KBM-7 (cell line): ENCODE results near the gene APLP2.
"Not testable (repeated sequence)": the region's sequence is repeated elsewhere in the genome, so short reads cannot be mapped to it uniquely, and the experiment has no call there.

Experiments
- DNase-seq: peaks from one replicate; pipeline ENCODE4 v3.0.0-alpha.2; 2015
- in situ Hi-C: fragments of 300-500 bp; cut with MboI; formaldehyde crosslinking; loops from 2 replicates; pipeline ENCODE4 v1.14.3; 2020; ENCODE audit warnings: low sequenced_read_pairs, low pct_unique_long_range_greater_than_20kb, mixed read lengths

APLP2 gene

DNA sequence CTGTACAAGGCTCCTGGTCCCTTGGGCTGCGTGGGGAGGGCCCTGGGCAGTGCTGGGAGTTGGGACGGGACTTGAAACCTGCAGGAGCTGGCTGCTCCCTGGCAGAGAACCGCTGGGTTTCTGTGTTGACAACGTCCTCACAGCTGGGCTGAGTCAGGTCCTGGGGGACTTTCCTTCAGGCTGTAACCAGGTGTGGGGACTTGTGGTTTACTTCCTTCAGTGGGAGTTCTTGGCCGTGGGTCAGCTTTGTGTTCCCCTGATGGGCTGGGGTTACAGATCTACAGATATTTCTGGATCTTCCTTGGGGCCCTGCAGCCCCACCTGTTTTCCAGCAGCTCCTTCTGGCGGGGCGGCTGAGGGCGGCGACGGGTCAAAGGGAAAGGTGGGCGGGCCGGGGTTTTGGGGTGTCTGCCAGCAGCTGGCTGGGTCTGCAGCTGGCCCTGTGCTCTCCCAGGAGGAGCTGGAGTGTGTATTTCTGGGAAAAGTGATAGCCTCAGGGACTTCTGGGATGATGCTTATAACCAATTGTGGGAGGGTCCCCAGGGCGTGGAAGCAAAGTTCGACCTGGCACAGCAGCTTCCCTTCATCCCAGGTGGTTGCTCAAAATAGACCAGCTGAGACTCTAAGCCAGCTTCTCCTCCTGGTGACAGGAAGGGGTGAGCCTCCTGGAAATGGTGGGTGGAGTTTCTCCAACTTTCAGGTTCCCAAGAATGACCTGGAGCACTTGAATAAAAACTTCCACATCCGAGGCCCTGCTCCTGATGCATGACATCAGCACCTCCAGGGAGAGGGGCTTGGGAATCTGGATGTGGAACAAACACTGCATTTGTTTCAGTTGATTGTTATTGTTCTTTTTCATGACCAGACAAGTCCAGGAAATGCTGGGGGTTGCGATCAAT is 109.0 kb downstream of the APLP2 start:
- DNase-seq: no peak
- in situ Hi-C loops: no loop called here

DNA sequence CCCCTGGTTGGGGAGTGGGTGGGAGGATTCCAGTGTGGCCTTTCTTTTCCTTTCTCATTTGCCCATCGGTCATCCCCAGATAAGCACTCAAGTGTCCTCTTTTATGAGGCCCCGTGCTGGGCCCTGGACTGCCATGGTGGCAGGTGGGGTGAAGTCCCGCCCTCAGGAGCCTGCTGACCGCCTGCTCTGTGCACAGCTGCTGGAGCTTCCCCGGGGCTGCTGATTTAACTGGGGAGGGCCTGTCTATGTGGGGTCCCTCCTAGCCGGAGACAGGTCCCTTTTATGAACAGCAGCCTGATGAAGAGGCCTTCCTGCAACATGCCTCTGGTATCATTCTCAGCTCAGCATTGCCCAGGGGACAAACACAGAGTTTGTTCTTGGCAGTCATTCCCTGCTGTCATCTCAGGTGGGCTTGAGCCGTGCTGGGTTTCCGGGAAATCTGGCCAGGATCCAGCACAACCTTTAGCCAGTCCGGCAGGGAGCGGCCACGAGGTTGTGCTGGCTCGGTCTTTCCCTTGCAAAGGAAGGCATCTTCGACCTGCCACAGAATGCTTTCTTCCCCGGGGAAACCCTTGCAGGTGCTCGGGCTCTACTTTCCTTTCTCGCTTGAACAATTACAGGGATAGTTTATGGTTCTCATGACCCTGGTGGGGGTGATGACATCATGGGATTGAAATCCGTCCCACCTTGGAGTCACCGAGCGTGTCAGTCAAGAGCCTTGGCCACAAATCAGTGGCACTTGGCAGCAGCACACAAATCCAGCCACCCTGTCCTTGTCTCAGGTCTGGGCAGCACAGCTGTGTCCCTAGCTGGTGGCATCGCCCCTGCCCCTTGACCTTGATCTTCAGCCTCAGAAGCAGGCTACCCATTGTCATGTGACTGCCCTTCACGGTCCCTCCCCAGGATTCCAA is 110.0 kb downstream of the APLP2 start:
- in situ Hi-C loops: no loop called here

DNA sequence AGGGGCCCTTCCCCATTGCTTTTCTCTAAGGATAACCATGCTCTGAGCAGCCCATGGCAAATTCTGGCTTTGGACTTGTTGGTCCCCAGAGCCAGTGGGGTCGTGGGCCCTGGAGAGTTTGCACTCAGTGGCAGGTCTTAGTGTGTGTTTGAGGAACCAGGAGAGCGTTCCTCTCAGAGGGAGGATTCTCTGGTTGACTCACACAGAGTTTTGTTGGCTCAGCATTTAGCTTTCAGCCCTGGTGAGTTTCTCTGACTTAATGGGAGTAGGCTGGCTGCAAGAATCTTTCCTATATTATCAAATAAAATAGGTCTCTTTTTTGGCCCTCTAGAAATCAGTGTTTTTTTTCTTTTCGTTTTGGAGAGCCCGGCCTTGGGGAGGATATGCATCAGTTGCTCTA is 110.8 kb downstream of the APLP2 start:
- DNase-seq: no peak
- in situ Hi-C loops: no loop called here

More for the DNA sequence above, 110.0 kb downstream of the APLP2 start:
- no peak for DNase-seq

DNA sequence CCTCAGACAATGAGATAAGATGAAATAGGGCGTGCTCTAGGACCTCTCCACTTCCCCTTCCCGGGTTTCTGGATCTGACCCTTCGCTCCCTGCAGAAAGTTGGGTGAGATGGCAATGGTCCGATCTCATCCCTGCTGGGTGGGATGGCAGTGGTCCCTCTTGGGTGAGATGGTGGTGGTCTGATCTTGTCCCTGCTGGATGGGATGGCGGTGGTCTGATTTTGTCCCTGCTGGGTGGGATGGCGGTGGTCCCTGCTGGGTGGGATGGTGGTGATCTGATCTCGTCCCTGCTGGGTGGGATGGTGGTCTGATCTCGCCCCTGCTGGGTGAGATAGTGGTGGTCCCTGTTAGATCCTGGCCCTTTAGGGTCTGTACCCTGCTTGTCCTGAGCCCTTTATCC is 111.2 kb downstream of the APLP2 start:
- DNase-seq: no peak
- in situ Hi-C loops: no loop called here

DNA sequence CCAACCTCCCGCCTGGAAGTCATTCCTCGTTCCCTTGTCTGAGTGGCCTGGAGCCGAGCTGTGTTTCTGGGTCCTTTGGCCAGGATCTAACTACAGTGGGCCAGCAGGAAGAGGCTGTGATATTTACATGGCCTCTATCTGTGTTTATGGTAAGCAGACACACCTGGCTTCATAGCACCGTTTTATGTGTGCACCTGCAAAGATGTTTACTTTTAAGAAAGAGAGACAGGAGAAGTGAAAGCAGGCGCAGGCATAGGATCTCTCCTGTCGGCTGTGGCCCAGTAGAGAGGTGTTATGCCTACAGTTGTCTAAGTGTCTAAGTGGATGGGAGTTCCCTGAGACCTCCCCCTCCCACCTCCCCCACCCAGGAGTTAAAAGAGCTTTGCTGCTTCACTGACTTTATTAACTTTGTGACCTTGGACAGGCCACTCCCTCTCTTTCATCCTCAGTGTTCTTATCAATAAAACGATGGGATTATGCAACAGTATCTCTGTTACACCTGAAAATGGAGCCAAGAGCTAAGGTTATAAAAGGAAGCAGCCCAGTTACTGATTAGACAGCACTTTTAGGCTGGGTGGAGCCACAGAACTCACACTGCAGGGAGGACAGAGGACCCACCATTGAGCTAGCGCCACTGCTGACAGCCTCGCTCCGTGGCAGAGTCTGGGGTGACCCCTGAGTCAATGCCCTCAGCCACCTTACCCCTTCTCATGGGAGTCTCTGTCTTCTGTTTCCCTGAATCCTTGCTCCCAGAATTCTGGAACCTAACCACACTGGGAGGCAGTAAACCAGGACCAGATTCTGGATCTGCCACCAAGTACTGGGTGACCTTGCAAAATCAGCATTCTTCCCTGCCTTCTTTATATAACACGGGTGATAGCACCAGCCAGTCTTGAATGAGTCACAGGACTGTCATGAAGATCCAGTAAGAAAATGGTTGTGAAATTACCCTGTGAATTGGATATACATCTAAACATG is 111.9 kb downstream of the APLP2 start:
- no peak for DNase-seq
- in situ Hi-C loops: no loop called here

DNA sequence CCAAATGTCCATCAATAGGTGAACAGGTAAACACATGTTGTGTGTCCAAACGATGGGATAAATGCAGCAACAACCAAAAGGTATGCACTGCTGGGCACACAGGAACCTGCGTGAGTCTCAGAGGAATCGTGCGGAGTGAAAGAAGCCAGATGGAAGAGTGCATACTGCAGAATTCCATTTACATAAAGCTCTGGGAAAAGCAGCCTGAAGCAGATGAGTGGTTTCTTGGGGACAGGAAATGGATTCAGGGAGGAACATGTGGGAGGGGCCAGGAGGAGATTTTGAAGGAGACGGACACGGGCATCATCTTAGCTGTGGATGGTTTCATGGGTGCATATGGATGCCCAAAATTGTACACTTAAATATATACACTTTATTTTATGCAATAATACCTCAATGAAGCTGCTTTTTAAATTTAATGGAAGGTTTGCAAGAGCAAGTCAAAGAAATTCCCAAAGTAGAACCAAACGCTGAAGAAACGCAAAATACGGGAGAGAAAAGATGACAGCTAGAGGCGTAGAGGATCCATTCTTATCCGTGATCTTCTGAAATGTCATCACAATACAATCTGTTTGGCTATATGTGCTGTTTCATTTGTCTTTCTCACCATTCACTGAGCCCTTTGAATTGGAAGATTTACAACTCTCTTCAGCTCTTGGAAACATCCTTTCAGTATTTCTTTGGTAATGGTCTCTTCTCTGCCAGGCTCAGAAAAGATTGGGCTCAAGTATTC is 114.3 kb downstream of the APLP2 start:
- DNase-seq: no peak
- in situ Hi-C loops: no loop called here

DNA sequence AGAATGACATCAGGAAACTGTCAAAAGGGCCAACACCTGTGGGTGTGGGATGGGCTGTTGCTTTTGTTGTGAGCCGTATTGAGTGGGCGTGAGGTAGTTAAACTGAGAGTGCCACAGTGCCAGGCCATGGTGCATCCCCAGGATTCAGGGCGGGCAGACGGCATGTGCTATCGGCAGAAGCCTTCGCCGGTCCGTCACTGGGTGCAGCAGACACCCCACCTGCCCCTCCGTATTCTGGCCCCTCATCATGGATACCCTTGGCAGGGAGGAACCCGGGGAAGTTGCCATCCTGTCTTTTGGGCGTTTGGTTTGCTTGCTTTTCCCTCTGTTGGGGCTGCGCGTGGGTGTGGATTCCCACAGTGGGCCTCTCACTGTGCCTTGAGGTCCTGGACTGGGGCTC is 117.4 kb downstream of the APLP2 start:
- in situ Hi-C loops: no loop called here
- DNase-seq: no peak

DNA sequence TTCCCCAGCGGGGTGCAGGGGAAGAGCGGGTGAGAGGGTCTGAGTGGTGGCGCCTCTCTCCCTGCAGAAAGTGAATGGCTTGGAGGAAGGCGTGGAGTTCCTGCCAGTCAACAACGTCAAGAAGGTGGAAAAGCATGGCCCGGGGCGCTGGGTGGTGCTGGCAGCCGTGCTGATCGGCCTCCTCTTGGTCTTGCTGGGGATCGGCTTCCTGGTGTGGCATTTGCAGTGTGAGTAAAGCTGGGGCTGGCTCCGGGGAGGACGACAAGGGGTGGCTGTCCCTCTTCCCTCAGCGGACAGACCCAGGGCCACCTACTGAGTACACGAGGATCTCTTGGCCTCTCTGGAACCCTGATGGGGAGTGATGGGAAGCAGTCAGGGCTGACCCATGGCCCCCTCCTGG is 118.4 kb downstream of the APLP2 start:
- in situ Hi-C loops: no loop called here
- no peak for DNase-seq

DNA sequence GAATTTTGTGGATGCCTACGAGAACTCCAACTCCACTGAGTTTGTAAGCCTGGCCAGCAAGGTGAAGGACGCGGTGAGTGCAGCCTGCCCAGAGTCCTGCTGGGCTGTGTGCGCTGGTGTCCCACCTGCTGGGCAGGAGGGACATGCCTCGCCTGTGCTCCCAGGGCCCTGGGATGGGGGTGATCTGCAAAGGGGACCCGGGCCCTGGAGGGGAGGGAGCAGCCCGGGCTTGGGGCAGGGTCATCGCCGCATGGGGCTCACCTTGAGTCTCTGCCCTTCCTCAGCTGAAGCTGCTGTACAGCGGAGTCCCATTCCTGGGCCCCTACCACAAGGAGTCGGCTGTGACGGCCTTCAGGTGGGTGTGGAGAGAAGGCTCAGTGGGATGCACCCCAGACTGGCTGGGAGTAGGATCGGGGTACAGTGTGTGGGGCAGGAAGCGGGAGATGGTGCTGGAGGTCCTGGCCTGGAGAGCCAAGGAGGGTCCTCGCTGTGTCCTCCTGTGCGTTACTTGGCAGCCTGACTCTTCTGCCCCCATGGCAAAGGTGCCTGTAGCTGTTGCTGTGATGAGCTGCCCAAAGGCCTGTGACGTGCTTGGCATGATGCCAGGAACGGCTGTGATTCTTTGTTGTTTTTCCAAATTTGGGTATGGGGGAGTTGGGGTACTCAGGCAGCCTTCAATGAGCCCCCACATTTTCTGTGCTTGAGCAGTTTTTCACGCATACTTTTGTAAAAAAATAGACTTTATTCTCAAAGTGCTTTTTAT is 119.1 kb downstream of the APLP2 start:
- in situ Hi-C loops: no loop called here
- DNase-seq: no peak

DNA sequence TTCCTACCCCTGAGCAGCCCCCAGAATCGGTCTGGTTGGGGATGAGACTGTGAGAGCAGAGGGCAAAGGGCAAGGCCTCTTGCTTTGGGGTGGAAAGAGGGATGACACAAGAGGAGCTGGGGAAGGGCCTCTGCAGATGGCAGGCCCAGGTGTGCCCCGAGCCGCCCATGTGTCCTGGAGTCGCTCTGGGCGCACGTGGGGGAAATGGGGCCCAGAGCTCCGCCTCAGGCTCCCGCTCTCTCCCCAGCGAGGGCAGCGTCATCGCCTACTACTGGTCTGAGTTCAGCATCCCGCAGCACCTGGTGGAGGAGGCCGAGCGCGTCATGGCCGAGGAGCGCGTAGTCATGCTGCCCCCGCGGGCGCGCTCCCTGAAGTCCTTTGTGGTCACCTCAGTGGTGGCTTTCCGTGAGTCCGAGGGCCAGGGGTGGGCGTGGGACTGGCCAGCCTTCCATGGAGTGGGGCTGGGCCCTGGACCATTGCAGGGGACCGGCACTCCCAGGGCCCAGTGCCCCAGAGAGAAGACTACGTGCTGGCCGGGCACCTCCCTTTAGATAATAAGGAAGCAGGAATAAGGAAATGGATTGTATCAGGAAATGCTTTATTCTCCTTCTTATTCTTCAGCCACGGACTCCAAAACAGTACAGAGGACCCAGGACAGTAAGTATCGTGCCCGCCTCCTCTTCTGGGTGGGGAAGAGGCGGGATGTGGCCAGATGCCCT is 120.0 kb downstream of the APLP2 start:
- in situ Hi-C loops: no loop called here
- no peak for DNase-seq

DNA sequence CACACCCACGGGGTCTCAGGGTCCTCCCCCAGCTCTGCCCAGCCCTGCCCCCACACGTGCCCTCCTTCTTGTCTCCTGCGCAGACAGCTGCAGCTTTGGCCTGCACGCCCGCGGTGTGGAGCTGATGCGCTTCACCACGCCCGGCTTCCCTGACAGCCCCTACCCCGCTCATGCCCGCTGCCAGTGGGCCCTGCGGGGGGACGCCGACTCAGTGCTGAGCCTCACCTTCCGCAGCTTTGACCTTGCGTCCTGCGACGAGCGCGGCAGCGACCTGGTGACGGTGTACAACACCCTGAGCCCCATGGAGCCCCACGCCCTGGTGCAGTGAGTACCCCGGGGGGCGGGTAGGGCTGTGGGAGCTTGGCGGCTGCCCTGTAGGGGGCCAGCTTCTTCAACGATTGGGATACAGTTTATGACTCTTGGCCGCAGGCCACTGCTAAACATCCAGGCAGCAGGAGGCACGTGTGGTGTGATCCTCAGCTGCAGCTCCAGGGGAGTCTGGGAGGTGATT is 120.7 kb downstream of the APLP2 start:
- in situ Hi-C loops: no loop called here

DNA sequence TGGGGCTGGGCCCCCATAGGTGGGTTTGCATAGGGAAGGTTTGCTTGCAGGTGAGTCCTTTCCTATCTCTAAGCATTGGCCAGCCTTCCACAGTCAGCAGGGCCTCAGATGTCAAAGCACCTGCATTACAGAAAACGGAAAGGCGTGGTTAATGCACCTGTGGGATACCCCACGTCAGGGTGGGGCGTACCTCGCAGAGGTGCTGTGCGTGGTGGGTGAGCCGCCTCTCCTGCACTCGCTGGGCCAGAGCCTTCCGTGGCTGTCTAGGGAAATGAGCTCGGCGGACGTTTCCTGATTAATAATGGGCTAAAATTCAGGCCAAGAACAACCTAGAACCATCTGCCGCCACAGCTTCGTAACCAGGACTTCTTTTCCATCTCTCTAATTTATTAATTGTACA is 122.2 kb downstream of the APLP2 start:
- no peak for DNase-seq
- in situ Hi-C loops: no loop called here

More for the DNA sequence above, 120.7 kb downstream of the APLP2 start:
- DNase-seq: no peak

DNA sequence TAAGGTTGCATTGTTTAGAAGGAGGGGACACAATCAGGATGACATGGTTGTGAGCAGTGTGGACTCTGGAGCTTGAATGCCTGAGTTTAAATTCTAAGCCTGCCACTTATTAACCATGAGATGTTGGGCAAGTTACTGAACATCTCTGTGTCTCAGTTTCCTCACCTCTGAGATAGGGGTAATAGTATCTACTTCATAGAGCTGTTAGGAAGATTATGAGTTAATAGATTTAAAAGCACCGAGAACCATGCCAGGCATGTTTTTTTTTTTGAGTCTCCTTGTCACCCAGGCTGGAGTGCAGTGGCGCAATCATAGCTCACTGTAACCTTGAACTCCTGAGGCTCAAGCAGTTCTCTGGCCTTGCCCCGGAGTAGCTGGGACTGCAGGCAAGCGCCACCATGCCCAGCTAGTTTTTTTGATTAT is 123.2 kb downstream of the APLP2 start:
- in situ Hi-C loops: no loop called here
- no peak for DNase-seq

DNA sequence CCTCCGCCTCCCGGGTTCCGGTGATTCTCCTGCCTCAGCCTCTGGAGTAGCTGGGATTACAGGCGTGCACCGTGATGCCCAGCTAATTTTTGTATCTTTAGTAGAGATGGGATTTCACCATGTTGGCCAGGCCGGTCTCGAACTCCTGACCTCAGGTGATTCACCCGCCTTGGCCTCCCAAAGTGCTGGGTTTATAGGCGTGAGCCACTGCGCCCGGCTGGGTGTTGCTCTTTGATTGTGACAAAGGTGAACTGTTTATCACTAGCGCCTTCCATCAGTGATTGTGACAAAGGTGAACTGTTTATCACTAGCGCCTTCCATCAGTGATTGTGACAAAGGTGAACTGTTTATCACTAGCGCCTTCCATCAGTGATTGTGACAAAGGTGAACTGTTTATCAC is 123.9 kb downstream of the APLP2 start:
- in situ Hi-C loops, DNase-seq: not testable (repeated sequence)
